ENCODE results near the gene AFAP1.

DNA sequence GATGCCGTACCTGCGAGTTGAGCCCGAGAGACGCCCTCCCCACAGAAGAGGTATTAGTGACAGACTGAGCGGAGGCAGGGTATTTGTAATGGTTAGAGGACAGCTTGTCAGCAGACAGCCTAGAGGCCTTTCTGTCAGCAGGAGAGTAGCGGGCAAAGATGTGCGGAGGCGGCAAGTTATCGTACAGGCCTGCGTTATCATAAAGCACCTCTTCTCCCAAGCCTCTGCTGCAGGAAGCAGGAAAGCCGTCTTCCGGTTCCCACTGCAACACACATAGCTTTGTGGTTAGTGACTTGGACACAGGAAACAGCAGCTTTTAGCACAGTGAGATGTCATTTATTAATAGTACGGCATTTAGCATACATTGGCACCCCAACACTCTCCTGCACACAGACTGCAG, 158.3 kb downstream of the AFAP1 start:
- TF ChIP-seq, protein P1, sequence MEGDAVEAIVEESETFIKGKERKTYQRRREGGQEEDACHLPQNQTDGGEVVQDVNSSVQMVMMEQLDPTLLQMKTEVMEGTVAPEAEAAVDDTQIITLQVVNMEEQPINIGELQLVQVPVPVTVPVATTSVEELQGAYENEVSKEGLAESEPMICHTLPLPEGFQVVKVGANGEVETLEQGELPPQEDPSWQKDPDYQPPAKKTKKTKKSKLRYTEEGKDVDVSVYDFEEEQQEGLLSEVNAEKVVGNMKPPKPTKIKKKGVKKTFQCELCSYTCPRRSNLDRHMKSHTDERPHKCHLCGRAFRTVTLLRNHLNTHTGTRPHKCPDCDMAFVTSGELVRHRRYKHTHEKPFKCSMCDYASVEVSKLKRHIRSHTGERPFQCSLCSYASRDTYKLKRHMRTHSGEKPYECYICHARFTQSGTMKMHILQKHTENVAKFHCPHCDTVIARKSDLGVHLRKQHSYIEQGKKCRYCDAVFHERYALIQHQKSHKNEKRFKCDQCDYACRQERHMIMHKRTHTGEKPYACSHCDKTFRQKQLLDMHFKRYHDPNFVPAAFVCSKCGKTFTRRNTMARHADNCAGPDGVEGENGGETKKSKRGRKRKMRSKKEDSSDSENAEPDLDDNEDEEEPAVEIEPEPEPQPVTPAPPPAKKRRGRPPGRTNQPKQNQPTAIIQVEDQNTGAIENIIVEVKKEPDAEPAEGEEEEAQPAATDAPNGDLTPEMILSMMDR (conservative IDR thresholded peaks at IDR 0.05; ENCODE audit: low read depth, low read length) = no peak
- TF ChIP-seq, protein P2, sequence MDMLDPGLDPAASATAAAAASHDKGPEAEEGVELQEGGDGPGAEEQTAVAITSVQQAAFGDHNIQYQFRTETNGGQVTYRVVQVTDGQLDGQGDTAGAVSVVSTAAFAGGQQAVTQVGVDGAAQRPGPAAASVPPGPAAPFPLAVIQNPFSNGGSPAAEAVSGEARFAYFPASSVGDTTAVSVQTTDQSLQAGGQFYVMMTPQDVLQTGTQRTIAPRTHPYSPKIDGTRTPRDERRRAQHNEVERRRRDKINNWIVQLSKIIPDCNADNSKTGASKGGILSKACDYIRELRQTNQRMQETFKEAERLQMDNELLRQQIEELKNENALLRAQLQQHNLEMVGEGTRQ (IDR thresholded peaks at IDR 0.05; ENCODE audit: low read depth, low read length) = no peak
- TF ChIP-seq POLR2A (IDR thresholded peaks at IDR 0.05; ENCODE audit: low read depth, low read length) = no peak
- no peak for TF ChIP-seq CEBPB (IDR thresholded peaks at IDR 0.05; ENCODE audit: low read depth, low read length)

Measured in IMR-90 (cell line).